Endothelial cell (in vitro differentiated cells): ENCODE measurements around the gene BMP2K. TPM values are rescaled to one million over a fixed set of nuclear protein-coding genes. Genes with fewer than 3 reads are reported as not detected.

Experiments
- DNase-seq: peaks from one replicate; pipeline ENCODE4 v3.0.0; 2021; ENCODE audit warnings: low spot score
- H3K27ac Mint-ChIP-seq: one replicate; pipeline ENCODE4 v1.8.0; 2021; ENCODE audit warnings: mixed read lengths, inconsistent platforms; ENCODE audit not compliant: unreplicated experiment
- H3K27me3 Mint-ChIP-seq: one replicate; pipeline ENCODE4 v1.8.0; 2021; ENCODE audit warnings: mild to moderate bottlenecking, moderate library complexity, mixed read lengths, inconsistent platforms; ENCODE audit not compliant: unreplicated experiment
- H3K36me3 Mint-ChIP-seq: one replicate; pipeline ENCODE4 v1.8.0; 2021; ENCODE audit warnings: mild to moderate bottlenecking, low read depth, mixed read lengths, inconsistent platforms; ENCODE audit not compliant: unreplicated experiment
- H3K4me1 Mint-ChIP-seq: one replicate; pipeline ENCODE4 v1.8.0; 2021; ENCODE audit warnings: mild to moderate bottlenecking, mixed read lengths, inconsistent platforms; ENCODE audit not compliant: unreplicated experiment
- H3K4me3 Mint-ChIP-seq: one replicate; pipeline ENCODE4 v1.8.0; 2021; ENCODE audit warnings: mild to moderate bottlenecking, mixed read lengths, inconsistent platforms; ENCODE audit not compliant: unreplicated experiment
- H3K9me3 Mint-ChIP-seq: one replicate; pipeline ENCODE4 v1.8.0; 2021; ENCODE audit warnings: mixed read lengths, inconsistent platforms; ENCODE audit not compliant: unreplicated experiment
- CTCF ChIP-seq: fragments of 200-600 bp; sonication (generic); IDR thresholded peaks from one replicate; pipeline ENCODE4 v1.5.0; 2021; ENCODE audit warnings: antibody characterized with exemption; ENCODE audit not compliant: unreplicated experiment
- long read RNA-seq: library from polyadenylated mRNA; unstranded; transcript quantifications from one replicate; pipeline ENCODE4 v2.0.0, GENCODE V29; 2020; ENCODE audit not compliant: unreplicated experiment
- total RNA-seq: library from RNA; stranded (reverse); fragmentation: NEBNext Ultra II Directional; extraction: Animal tissue kit (Norgen Biotek cat#: 25700); gene quantifications from one replicate; pipeline ENCODE4 v1.2.1, GENCODE V29; 2021; ENCODE audit not compliant: unreplicated experiment

BMP2K gene
- 270 TPM for total RNA-seq
- long read RNA-seq, partial matches to known transcripts, result 2 of 5 reads
- long read RNA-seq, other reads (novel, unspliced or antisense), result 3 of 5 reads

GRCh38 chr4:78776079-78776728, at the start of gene BMP2K:
Gene BMP2K, plus strand, starts transcription at chr4:78776350. Its CDS starts 194 bp downstream, at chr4:78776544.
- TF ChIP-seq CTCF, result no peak
- Mint-ChIP-seq H3K36me3 (peaks cover 12% of the 10 kb centered on the region), H3K4me1 (peaks cover 18% of the 10 kb centered on the region), H3K27me3 (peaks cover 16% of the 10 kb centered on the region), H3K4me3 (peak within 1 kb of the TSS; percentile 94), H3K27ac (peak within 1 kb of the TSS; percentile 97), H3K9me3 (no peaks in the 10 kb centered on the region)
- DNase-seq, result peak; percentile 89

GRCh38 chr4:78726546-78726945, 49.6 kb upstream of the BMP2K start:
- Mint-ChIP-seq H3K9me3 (no peaks in the 10 kb centered on the region), H3K27ac (no peak overlapping the region), H3K4me1 (peaks cover 27% of the 10 kb centered on the region)

GRCh38 chr4:78732332-78733104, 43.6 kb upstream of the BMP2K start:
- TF ChIP-seq CTCF, result no peak
- no peaks in the 10 kb centered on the region for H3K36me3 Mint-ChIP-seq

More at GRCh38 chr4:78726546-78726945, 49.6 kb upstream of the BMP2K start:
- Mint-ChIP-seq H3K36me3 (no peaks in the 10 kb centered on the region), H3K4me3 (no peak overlapping the region), H3K27me3 (peaks cover 2% of the 10 kb centered on the region)
- no peak for DNase-seq
- TF ChIP-seq CTCF, result no peak

GRCh38 chr4:78734441-78735162, 41.5 kb upstream of the BMP2K start:
- no peaks in the 10 kb centered on the region for H3K9me3 Mint-ChIP-seq
- TF ChIP-seq CTCF, result no peak
- H3K4me1 Mint-ChIP-seq, result peaks cover 14% of the 10 kb centered on the region
- no peaks in the 10 kb centered on the region for H3K27me3 Mint-ChIP-seq
- no peak for DNase-seq
- no peak overlapping the region for H3K27ac Mint-ChIP-seq
- H3K4me3 Mint-ChIP-seq, result no peak overlapping the region
- H3K36me3 Mint-ChIP-seq, result no peaks in the 10 kb centered on the region

More at GRCh38 chr4:78732332-78733104, 43.6 kb upstream of the BMP2K start:
- no peaks in the 10 kb centered on the region for H3K9me3 Mint-ChIP-seq
- DNase-seq, result no peak
- no peak overlapping the region for H3K27ac Mint-ChIP-seq
- H3K4me3 Mint-ChIP-seq, result no peak overlapping the region
- peaks cover 9% of the 10 kb centered on the region for H3K4me1 Mint-ChIP-seq
- H3K27me3 Mint-ChIP-seq, result peaks cover 1% of the 10 kb centered on the region
